SH-SY5Y (cell line): ENCODE results near the gene TRAIP.

ENCODE experiments used
- GATA2 ChIP-seq: IDR thresholded peaks from 2 replicates; pipeline ENCODE4 v1.6.1; 2011; ENCODE audit warnings: mild to moderate bottlenecking, low read depth, low read length
- GATA3 ChIP-seq: IDR thresholded peaks from 2 replicates; pipeline ENCODE4 v1.6.1; 2011; ENCODE audit warnings: low read depth, mild to moderate bottlenecking, low read length, moderate library complexity

DNA sequence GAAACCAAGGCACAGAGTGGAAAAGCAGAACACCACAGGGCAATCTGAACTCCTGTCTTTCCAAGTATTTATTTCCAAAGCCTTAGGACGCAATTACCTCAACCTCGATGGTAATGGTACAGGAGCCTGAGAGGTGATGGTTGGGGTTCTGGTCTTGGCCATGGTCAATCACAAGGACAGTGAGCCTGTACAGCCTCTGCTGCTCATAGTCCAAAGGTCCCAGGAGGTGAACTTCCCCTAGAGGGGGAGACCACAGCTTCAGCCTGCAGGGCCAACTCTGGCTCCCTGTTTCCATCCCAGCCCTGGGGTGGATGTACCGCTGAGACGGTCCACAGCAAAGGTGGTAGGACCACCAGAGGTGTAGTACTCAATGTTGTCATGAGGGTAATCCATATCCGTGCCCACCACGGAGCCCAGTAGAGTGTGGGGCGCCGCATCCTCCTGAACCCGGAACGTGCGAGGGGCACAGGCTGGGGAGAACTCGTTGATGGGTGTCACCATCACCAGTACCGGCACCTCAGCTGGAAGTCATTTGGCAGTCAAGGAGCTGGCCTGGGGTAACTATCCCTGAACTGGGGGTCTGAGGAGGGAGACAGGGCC, 62.8 kb downstream of the TRAIP start:
- TF ChIP-seq GATA2, result no peak
- no peak for TF ChIP-seq GATA3
